ENCODE data around the gene CPT1A.
A peak's percentile ranks its signal among the peaks of the same experiment; 100 is the strongest.
"Not testable (repeated sequence)": the region's sequence is repeated elsewhere in the genome, so short reads cannot be mapped to it uniquely, and the experiment has no call there.

The CPT1A gene

DNA sequence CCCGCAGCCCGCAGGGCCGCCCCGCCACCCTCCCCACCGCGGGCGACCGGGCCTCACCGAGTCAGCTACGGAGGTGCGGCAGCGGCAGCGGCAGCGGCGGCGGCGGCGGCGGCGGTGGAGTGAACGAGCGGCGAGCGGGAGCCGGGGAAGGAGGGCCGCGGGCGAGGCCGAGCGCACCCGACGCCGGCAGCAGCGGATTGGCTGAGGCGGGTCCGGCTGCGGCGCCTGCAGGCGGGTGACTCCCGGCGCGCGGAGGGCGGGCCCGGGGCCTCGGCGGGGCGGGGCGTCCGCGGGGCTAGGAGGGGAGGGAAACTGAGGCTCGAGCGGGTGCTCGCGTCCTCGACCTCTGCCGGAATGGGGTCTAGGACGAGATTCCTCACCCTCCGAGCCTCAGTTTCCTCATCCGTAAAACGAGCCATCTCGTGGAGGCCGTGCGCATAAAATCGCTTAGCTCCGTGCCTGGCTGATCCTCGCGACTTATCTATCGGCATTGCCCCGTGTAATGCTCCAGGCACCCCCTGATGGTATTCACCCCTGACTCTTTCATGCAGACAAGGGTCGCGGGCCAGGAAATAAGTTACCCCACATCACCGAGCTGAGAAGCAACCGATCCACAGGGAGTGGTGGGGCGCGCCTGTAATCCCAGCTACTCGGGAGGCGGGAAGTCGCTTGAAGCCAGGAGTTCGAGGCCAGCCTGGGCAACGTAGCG lies at the start of gene CPT1A:
TSS of gene CPT1A (minus strand) at position 199 of the 709 bp plus-strand sequence. CDS start 26,442 bp downstream, outside the sequence.
- no peak for DNase-seq (ENCODE audit: low spot score)

DNA sequence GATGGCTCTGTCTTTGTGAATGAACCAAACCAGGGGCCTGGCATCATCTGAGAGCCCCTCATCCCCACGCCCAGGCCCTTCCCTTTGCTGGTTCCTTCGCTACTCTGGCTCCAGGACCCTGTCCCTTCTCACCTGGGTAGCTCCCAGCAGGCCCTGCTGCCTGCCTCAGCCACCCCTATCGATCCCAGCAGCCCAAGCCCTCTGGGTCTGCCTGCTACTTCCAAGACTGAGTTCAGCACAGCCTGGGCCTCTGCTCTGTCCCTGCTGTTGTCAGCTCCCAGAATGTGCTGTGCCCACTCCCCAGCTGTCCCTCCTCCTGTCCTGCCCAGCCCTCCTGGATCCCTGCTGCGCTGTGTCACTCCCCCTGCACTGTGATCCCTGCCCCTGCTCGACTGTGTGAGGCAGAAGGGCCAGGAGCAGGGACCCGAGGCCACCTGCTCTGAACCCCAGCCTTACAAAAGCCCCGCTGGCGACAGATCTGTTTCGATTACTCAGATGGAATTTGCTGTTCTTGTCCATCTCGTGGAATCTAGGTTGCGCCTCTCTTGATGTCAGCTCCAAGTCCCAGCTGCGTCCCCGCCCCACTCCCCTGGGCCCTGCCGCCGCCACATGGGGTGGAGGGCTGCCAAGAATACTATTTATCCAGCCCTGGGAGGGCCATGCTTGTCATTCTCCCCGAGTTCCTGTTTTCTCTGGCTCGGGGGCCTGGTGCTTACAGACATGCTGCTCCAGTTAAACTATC lies 48.9 kb upstream of the CPT1A start:
- DNase-seq (ENCODE audit: low spot score) = peak; percentile 37

DNA sequence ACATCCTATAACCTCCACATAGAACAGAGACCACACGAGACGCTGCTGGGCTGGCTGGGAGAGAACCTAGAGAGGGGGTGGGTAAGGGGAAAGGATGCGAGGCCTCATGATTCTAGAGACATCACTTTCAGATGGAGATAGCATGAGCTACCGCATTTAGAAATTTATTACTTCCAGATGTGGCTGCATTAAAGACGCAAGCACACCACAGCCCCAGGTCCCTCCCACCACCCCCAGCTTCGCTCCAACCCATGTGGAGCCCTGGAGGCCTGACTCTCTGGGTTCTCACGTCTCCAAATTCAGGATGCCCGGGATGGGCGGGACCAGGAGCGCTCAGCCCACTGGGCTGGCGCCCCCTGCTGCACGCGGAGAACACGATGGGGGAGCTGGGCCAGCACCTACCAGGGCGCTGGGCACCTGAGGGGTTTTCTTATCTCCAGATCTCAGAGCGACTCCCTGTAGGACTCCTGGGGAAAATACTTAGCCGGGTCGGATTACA lies 48.3 kb upstream of the CPT1A start:
- DNase-seq (ENCODE audit: low spot score) = no peak

DNA sequence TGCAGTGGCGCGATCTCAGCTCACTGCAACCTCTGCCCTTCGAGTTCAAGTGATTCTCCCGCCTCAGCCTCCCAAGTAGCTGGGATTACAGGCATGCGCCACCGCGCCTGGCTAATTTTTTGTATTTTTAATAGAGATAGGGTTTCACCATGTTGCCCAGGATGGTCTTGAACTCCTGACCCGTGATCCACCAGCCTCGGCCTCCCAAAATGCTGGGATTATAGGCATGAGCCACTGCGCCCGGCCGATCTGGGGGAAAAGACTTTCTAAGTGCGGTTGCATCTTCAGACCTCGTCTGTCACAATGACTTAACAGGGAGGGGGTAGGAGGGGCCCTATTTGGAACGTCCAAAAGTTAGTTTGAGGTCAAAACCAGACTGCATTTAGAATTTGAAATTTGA lies 43.1 kb upstream of the CPT1A start:
- DNase-seq (ENCODE audit: low spot score) = not testable (repeated sequence)

DNA sequence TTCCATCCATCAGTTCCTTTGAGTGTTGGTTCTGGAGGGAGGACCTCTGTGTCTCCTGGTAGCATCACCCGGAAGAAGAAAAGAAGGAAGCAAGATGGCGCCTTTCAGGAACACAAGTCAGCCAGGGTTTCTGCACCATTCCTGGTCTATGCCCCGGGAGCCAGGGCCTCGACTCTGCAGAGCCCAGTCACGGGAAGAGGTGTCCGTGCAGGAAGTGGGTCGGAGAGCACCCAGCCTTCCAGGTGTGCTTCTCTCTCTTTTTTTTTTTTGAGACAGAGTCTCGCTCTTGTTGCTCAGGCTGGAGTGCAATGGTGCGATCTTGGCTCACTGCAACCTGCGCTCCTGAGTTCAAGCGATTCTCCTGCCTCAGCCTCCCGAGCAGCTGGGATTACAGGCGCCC lies 40.7 kb upstream of the CPT1A start:
- no peak for DNase-seq (ENCODE audit: low spot score)

DNA sequence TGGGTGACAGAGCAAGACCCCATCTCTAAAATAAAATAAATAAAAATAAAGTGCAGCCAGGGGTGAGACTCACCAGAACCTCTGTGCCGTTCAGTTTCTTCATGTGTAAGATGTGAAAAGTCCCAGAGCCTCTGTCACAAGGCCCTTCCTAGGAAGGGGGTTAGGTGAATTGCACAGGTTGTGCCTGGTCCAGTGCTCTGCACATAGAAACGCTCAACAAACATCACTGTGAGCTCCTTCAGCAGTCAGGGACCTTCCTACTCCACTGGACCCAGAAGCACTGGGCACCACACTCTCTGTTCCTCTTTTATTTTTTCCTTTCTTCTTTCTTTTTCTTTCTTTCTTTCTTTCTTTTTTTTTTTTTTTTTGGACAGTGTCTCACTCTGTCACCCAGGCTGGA lies 39.6 kb upstream of the CPT1A start:
- no peak for DNase-seq (ENCODE audit: low spot score)

DNA sequence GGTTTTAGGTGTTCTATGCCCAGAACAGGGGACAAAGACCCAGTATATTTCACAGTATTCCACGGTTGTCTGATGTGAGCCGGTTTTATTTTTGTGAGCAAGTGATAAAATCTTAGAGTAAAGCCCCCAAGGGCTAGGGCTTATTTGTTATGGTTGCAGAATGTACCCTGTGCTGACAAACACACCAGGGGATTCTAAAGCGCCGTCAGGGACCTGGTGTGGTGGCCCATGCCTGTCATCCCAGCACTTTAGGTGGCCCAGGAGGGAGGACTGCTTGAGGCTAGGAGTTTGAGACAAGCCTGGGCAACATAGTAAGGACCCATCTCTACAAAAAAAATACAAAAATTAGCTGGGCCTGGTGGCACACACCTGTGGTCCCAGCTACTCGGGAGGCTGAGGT lies 39.1 kb upstream of the CPT1A start:
- DNase-seq (ENCODE audit: low spot score) = no peak

DNA sequence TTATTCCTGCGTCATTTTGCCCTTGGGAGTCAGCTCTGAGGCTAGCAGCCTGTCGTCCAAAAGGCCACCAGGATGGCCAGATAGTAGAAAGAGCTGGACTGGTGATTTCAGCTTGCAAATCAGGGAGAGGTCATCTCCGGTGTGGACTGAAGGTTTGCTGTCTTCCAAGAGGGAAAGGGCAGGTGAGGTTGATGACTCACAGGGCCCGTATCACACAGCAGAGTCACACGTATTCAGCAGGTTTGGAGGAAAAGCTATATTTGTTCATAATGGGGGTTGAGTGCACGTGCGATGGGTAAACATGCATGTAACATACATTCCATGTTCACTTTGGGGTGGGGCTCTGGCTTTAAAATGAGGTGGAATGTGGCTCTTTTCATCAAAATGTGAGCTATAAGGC lies 36.3 kb upstream of the CPT1A start:
- DNase-seq (ENCODE audit: low spot score) = no peak

DNA sequence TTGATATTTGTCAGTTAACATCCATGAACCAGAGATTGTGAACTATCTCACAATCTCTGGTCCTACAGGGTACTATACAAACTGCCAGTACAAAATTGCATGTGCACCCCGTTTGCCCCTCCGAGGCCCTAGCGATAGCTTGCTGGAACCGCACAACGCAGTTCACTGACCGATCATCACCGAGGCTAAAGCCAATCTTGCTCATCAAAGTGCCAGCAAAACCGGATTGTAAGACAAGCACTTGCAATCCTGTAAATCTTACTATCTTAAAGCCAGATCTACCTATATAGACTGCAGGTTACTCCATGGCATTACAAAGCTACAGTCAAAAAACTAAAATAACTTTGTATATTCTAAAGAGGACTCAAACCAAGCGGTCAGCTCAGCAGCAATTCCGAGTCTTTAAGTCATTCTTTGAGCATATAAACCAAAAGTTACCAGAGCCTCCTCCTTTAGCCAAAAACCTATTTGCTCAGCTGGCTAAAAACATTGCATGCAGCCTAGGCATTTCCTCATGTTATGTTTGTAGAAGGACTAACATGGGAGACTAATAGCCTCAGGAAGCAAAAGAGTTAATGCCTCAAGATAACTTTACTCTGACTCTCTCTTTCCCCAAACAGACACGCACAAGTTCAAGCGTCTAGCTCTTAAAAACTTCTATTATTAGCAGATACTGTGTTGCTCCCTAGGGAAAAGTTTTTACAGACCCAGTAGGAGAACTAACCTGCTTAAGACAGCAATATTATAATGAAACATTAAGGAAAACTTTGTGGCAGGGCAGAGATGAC lies 30.7 kb upstream of the CPT1A start:
- no peak for DNase-seq (ENCODE audit: low spot score)

DNA sequence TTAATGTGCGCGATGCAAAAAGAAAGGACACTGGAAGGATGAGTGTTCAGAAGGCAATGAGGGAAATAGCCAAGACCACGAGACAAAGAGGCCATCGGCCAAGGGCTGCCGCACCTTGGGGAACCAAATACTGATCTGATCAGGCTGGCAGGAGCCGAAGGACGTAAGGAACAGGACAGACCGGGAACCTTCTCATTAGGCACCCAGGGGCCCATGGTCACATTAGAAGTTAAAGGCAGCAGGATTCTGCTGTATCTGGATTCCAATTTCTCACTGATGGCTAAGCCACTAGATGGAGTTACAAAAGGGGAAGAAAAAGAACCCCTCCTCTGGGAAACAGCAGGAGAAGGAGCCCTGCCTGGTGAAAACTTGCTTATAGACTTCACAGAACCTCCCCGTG lies 28.8 kb upstream of the CPT1A start:
- no peak for DNase-seq (ENCODE audit: low spot score)

DNA sequence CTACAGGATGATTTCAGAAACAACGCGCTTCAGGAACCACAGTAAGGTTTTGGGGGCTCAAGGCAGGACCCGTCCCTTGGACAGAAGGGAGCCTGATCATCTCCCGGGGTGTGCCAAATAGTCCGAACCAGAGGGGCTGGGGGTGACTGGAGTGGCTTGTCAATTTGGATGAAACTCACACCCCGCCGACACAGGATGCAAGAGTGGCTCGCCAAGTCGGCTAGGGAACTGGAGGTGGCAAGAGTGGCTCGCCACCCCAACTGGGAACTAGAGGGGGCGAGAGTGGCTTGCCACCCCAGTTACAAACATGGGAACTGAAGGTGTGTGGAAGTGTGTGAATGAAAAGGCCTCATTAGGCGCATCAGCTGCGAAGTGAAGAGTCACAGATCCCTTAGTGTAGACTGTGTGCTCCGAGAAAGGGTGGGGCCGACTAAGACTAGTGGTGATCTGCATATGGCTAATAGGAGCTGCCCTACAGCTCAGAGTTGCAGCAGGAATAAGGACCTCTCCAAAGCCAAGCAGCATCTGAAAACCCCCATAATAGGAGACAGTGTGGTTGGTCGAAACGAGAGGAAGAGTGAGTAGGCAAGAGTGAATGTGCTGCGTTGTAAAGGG lies 26.6 kb upstream of the CPT1A start:
- no peak for DNase-seq (ENCODE audit: low spot score)

DNA sequence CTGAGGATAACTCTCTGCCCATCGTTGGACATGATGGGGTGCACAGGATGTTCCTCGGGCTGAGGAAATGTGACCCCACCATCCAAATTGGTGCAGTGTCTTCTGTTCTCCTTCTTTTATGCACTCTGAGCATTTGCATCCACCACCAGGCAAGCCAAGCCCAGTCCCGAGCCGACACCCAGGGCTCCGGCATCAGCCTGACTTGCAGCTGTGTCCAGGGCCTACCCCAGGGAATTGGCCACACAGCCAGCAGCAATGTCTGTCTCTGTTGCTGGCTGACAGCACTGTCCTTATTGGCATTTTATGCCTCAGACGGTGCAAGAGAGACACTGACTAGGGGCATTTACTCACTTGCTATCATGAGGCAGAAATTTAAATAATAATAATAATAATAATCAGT lies 25.4 kb upstream of the CPT1A start:
- DNase-seq (ENCODE audit: low spot score) = no peak

DNA sequence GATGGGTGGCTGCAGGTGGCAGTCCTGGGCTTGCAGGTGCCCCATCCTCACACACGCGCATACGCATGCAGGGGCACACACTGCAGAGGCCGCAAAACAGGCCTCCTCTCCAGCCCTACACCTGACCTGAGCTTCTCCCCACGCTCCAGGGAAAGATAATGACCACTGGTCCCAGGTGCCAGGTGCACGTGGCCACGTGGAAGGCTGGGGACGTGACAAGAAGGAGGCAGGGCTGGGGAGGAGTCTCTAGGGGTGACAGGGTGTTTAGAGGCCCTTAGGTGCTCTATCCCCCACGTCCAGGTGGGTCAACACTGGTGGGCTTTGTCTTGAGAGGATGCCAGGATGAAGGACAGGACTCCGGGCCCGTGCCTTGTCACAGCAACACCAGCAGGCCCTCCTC lies 23.5 kb upstream of the CPT1A start:
- DNase-seq (ENCODE audit: low spot score) = no peak

DNA sequence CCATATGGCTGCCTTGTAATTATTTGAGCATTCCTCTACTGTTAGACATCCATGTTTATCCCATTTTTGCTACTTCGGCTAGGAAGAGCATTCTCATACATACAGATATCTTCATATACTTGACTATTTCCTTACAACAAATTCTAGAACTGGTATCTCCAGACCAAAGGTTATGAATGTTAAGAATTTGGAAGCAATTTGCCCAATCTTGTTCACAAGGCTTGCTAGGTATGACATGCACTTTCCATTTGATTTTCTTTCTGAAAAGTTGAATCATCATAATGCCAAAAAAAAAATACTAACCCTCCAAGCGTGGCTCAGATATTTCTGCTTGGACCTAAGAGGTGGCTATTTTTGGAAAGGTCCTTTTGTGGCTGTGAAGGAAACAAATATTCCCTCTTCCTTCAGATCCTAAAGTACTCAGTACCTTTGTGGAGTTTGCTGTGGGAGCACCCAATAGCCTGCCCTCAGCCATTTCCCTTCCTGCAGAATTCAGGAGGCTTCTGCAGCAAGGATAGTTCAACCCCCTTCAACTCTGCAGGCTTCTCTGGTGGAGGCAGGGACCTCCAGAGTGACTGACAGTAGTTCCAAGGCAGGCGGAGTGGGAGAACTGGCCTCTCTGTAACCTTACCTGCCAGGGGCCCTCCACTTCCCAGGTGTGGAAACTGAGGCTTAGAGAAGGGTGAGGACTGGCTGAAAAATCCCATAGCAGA lies 22.0 kb upstream of the CPT1A start:
- DNase-seq (ENCODE audit: low spot score) = no peak

DNA sequence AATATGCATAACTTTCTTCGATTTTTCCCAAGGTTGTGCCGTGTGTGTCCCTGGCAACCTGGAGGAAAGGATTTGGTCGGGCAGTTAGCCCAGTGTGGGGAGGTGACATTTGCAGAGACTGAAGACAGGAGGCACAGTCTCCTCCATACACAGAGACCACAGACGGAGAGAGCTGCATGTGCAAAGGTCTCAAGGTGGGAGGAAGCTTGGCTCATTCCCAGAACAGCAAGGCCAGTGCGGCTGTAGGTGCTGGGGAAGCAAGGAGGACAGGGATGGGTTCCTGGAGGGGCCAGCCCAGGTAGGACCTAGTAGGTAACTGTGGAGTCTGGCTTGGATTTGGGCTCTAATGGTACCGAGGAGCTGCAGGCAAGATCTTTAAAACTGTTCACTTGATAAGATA lies 20.7 kb upstream of the CPT1A start:
- no peak for DNase-seq (ENCODE audit: low spot score)

DNA sequence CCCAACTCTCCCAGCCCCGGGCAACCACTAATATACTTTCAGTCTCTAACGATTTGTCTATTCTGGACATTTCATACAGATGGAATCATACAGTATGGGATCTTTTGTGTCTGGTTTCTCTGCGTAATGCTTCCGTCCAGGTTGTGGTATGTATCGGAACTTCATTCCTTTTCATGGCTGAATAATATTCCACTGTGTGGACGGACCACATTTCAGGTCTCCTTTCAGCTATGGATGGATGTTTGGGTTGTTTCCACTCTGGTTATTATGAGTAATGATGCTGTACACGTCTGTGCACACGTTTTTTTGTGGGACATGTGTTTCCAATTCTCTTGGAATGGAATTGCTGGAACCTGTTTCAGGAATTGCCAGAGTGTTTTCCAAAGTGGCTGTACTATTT lies 17.4 kb upstream of the CPT1A start:
- no peak for DNase-seq (ENCODE audit: low spot score)

DNA sequence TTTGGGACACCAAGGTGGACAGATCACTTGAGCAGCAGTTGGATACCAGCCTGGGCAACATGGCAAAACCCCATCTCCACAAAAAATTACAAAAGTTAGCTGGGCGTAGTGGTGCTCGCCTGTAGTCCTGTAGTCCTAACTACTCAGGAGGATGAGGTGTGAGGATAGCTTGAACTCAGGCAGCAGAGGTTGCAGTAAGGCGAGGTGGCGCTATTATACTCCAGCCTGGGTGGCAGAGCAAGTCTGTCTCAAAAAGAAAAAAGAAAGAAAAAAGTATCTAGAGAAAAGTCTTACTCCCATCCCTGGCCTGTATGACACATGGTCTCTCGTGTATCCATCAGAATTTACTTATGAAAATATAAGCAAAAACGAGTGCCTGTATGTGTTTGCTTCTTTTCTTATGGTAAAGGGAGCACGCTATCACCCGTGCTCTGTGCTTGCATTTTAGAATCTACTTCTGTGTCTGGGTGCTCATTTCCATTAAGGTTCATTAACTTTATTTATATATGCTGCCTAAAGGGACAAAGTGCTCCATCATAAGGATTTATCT lies 15.4 kb upstream of the CPT1A start:
- no peak for DNase-seq (ENCODE audit: low spot score)

DNA sequence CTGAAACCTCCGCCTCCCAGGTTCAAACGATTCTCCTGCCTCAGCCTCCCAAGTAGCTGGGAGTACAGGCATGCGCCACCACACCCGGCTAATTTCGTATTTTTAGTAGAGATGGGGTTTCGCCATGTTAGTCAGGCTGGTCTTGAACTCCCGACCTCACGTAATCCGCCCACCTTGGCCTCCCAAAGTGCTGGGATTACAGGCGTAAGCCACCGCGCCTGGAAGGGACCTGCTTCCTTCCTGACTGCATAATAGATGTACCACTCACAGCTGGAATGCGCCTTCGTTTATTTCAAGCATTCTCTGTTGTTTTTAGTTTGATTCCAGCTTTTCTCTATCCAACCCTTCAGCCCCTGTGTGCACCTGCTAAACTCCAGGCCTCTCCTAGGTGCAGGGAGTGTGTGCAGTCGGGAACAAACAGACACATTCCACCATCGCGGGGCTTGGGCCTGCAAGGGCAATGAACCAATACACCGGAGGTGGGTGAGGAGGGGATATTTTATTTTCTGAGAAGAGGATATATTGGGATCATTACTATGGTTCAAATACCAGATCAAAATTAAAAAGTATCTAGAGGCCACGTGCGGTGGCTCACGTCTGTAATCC lies 14.8 kb upstream of the CPT1A start:
- DNase-seq (ENCODE audit: low spot score) = not testable (repeated sequence)

DNA sequence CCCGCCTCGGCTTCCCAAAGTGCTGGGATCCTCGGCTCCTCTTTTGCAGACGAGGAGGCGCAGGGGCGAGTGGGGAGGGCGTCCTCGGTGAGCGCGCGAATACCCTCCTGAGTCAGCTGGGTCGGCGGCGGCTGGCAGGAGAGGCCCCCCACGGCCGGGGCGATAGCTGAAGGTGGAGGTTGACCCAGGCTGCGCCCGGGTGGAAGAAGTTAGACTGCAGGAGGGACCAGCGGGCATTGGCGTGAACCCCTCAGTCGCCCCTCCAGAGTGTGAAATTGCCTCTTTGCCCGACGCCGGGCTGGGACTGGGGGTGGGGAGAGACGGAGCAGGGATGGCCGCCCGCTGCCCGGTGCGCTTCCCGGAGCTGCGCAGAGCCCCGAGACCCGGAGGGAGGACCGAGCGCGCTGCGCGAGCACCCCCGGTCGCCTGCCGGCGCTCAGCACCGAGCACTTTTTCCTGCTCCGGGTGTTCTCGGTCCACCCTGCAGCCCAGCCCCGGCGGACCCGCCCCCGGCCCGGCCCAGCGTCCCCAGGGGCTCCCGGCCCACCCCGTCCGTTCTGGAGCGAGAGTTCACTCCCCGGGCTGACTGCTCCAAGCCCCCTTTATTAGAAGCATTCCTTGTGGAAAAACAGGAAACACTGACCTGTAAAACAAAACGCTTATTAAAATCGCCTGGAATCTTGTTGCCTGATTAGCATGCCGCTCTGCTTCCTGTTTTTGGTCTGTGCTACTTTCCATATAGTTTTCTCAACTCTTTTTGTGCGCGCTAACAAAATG lies 13.7 kb upstream of the CPT1A start:
- no peak for DNase-seq (ENCODE audit: low spot score)
